ENCODE measurements around the gene DLG1. TPM values are rescaled to one million over a fixed set of nuclear protein-coding genes. Genes with fewer than 3 reads are reported as not detected.

The DLG1 gene
- total and polyA plus RNA-seq, 2 experiments from 2014 or later = 54.8 to 128 TPM

DNA sequence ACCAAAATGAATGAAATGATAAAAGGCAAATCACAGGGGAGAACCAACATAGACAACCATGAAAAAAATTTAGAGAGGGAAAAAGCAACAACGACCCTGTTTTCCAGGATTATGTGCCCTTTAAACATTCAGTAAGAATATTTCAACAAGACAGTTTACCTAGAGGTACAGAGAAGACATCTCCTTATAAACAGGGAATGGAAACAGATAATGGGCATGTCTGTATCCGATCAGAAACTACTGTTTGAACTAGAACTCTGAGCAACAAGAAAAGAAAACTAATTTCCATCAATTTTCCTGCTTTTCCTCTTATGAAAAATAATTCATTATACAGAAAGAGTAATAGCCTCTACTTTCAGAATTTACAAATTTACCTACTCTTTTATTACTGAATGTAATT, 39.3 kb downstream of the DLG1 start:
- Histone ChIP-seq H3K79me2 (peaks cover 96% of the 10 kb centered on the region), H3K27ac (no peak overlapping the region), H3K9me3 (ENCODE audit: low read depth) (no peaks in the 10 kb centered on the region), H2AFZ (no peak overlapping the region), H3K27me3 (no peaks in the 10 kb centered on the region), H3K9me2 (replicated peaks; ENCODE audit: insufficient read depth) (no peaks in the 10 kb centered on the region), H3K36me3 (replicated peaks; ENCODE audit: insufficient read depth, low read depth) (no peaks in the 10 kb centered on the region), H3K4me3 (no peak overlapping the region), H4K20me1 (ENCODE audit: insufficient read depth, poor library complexity, severe bottlenecking) (peaks cover 29% of the 10 kb centered on the region), H3K4me1 (ENCODE audit: insufficient read depth) (peaks cover 8% of the 10 kb centered on the region), H3K4me2 (no peak overlapping the region)
- 74% methylated on average over 2 of the region's 2 CpGs for WGBS (ENCODE audit: low lambda C conversion rate, missing lambda C conversion rate)
- DNase-seq (ENCODE audit: low spot score) = no peak
- TF ChIP-seq EZH2 (IDR thresholded peaks at IDR 0.05; ENCODE audit: borderline replicate concordance) (no peak), EZH2phosphoT487 (IDR thresholded peaks at IDR 0.05; ENCODE audit: low read depth, severe bottlenecking, unreplicated experiment) (no peak)
- TF ChIP-seq, protein P1, sequence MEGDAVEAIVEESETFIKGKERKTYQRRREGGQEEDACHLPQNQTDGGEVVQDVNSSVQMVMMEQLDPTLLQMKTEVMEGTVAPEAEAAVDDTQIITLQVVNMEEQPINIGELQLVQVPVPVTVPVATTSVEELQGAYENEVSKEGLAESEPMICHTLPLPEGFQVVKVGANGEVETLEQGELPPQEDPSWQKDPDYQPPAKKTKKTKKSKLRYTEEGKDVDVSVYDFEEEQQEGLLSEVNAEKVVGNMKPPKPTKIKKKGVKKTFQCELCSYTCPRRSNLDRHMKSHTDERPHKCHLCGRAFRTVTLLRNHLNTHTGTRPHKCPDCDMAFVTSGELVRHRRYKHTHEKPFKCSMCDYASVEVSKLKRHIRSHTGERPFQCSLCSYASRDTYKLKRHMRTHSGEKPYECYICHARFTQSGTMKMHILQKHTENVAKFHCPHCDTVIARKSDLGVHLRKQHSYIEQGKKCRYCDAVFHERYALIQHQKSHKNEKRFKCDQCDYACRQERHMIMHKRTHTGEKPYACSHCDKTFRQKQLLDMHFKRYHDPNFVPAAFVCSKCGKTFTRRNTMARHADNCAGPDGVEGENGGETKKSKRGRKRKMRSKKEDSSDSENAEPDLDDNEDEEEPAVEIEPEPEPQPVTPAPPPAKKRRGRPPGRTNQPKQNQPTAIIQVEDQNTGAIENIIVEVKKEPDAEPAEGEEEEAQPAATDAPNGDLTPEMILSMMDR (IDR thresholded peaks at IDR 0.05; ENCODE audit: poor library complexity) = no peak

DNA sequence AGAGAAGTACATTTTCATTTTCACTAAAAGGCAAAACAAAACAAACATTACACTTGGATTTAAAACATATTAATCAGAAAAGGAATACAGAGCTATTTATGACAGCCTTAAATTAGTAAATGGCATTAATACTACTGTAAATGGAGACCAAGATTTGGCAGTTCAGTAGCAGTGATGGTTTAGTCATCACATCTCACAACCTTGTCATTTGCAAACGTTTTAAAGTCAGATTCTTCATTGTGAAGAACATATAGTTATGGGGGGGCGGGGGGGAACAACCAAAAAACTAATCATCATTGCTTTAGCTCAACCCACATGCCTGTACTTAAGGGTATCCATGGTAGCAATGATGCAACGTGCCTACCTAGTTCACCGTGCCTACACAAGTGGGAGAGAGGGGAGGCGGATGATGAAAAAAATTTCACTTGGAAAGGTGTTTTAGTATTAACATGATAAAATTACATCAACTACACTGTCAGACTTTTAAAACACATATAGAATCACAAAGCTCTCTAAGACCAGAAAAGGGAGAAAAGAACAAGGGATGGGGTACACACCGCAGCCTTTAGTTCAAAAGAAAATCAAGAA, 40.1 kb downstream of the DLG1 start:
- Histone ChIP-seq H3K9me3 (ENCODE audit: low read depth) (no peaks in the 10 kb centered on the region), H3K79me2 (peaks cover 97% of the 10 kb centered on the region), H3K4me2 (no peak overlapping the region), H3K4me3 (no peak overlapping the region), H3K9me2 (replicated peaks; ENCODE audit: insufficient read depth) (no peaks in the 10 kb centered on the region), H4K20me1 (ENCODE audit: insufficient read depth, poor library complexity, severe bottlenecking) (peaks cover 36% of the 10 kb centered on the region), H3K36me3 (replicated peaks; ENCODE audit: insufficient read depth, low read depth) (no peaks in the 10 kb centered on the region), H3K27ac (no peak overlapping the region), H3K4me1 (ENCODE audit: insufficient read depth) (peaks cover 8% of the 10 kb centered on the region), H3K27me3 (no peaks in the 10 kb centered on the region), H2AFZ (no peak overlapping the region)
- TF ChIP-seq EZH2phosphoT487 (IDR thresholded peaks at IDR 0.05; ENCODE audit: low read depth, severe bottlenecking, unreplicated experiment) = no peak
- TF ChIP-seq EZH2 (IDR thresholded peaks at IDR 0.05; ENCODE audit: borderline replicate concordance) = no peak
- TF ChIP-seq, protein P1 (IDR thresholded peaks at IDR 0.05; ENCODE audit: poor library complexity) = no peak
- no peak for DNase-seq (ENCODE audit: low spot score)
- WGBS (ENCODE audit: low lambda C conversion rate, missing lambda C conversion rate) = 64% methylated on average over 6 of the region's 6 CpGs

DNA sequence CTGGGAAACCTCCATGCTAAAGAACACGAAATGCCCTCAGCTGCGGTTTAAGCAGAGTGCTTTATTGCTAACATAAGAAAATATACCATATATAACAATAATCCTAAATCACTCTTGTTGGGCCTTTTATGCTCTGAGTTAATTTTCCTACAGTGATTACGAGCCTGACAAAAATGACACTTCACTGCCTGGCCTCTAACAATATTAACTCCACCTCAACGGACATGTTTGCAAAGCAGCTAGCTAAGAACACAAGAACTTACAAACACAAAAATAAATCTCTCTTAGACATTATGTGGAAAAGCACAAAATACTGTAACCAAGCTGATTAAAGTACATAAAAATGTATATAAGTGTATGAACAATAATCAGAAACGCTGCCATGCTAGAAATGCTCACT, 40.7 kb downstream of the DLG1 start:
- H3K4me3 ChIP-seq = no peak overlapping the region
- WGBS (ENCODE audit: low lambda C conversion rate, missing lambda C conversion rate) = 77% methylated on average over 5 of the region's 5 CpGs
- H3K79me2 ChIP-seq = peaks cover 97% of the 10 kb centered on the region
- no peak overlapping the region for H2AFZ ChIP-seq
- H4K20me1 ChIP-seq (ENCODE audit: insufficient read depth, poor library complexity, severe bottlenecking) = peaks cover 41% of the 10 kb centered on the region
- no peaks in the 10 kb centered on the region for H3K27me3 ChIP-seq
- H3K4me1 ChIP-seq (ENCODE audit: insufficient read depth) = peaks cover 8% of the 10 kb centered on the region
- H3K27ac ChIP-seq = no peak overlapping the region
- no peaks in the 10 kb centered on the region for H3K9me3 ChIP-seq (ENCODE audit: low read depth)
- TF ChIP-seq EZH2 (IDR thresholded peaks at IDR 0.05; ENCODE audit: borderline replicate concordance) (no peak), EZH2phosphoT487 (IDR thresholded peaks at IDR 0.05; ENCODE audit: low read depth, severe bottlenecking, unreplicated experiment) (no peak)
- TF ChIP-seq, protein P1 (IDR thresholded peaks at IDR 0.05; ENCODE audit: poor library complexity) = no peak
- H3K36me3 ChIP-seq (replicated peaks; ENCODE audit: insufficient read depth, low read depth) = no peaks in the 10 kb centered on the region
- H3K9me2 ChIP-seq (replicated peaks; ENCODE audit: insufficient read depth) = no peaks in the 10 kb centered on the region
- no peak overlapping the region for H3K4me2 ChIP-seq
- DNase-seq (ENCODE audit: low spot score) = no peak
